Right lobe of liver (tissue), 4 donors: ENCODE data around the gene CYP17A1.

Experiments used
- CTCF ChIP-seq, 4 donors: fragments of 200-600 bp in 3 of 4; fragments of 450-650 bp in 1 of 4; IDR thresholded peaks; one replicate each; pipeline versions ENCODE4 v1.5.1 to v1.8.0; 2016 to 2022; ENCODE audit warnings: antibody characterized with exemption in 4 of 4, mild to moderate bottlenecking in 2 of 4
- POLR2A ChIP-seq: fragments of 450-650 bp; IDR thresholded peaks from one replicate; pipeline ENCODE4 v1.6.1; 2017; ENCODE audit warnings: antibody characterized with exemption, mild to moderate bottlenecking
- donor health status: DM: no; HTN: no; CAD: no.
- donor health status: DM: no; HTN: no; CAD: no.
- donor health status: DM: no; HTN: yes; CAD: no.

- TF ChIP-seq CTCF (IDR thresholded peaks at IDR 0.05) (no peak), POLR2A (no peak)
These were observed 36.4 kb downstream of the CYP17A1 start for GRCh38 chr10:102800611-102801335.
